GM11168 (cell line): Measurements from ENCODE around the gene ANKRD13A.
"Not testable (repeated sequence)": the region's sequence is repeated elsewhere in the genome, so short reads cannot be mapped to it uniquely, and the experiment has no call there.

Experiments
- in situ Hi-C: fragments of 300-500 bp; cut with MboI; formaldehyde crosslinking; loops from one replicate; pipeline ENCODE4 v1.12.0; 2022; ENCODE audit warnings: low sequenced_read_pairs; ENCODE audit not compliant: unreplicated experiment

The ANKRD13A gene

DNA sequence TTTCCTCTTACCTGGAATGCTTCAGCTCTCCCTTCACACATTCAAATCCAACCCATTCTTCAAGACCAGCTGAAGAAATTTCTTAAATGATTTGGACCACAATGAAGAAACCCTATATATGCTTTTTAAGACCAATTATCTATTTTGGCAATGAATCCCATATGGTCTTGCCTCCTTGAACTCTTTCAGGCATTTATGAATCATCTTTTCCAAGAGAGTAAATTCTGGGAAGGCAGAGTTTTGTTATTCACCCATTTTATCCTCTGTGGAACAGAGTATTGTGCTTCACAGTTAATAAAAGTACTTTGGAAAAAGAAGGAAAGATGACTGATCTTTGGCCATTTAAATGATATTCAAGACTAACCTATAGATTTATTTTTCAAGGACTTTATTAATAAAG is 17.0 kb upstream of the ANKRD13A start:
- in situ Hi-C loops, result no loop called here

DNA sequence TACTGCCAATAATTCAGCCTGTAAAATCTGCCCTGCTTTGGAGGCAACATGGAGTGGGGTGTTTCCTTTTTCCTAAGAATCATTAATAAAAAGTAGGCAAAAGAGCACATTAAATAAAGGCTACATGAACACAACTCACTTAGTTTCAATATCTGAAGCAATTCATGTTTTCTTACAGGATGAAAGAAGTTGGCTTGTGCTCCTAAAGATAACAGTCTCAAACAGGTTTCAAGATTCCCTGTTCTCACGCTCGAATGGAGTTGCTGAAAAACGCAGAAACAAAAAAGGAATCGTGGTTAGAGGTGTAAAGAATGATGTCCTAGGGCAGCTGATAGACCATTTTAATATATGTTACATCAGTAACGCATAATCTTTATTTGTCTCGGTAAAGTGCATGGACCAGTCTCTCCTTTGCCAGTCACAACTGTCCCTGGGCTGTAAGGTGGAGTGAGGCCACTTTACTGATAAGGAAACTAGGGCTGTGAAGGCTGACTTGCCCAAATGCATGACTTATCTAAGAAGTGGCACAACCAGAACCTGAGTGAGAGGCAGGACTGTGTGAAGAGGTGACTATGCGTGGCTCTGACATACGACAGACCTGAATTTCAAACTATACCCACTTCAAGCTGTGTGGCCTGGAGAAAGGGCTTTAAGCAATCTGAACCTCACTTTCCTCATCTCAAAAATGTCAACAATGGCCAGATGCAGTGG is 15.6 kb upstream of the ANKRD13A start:
- in situ Hi-C loops, result no loop called here

DNA sequence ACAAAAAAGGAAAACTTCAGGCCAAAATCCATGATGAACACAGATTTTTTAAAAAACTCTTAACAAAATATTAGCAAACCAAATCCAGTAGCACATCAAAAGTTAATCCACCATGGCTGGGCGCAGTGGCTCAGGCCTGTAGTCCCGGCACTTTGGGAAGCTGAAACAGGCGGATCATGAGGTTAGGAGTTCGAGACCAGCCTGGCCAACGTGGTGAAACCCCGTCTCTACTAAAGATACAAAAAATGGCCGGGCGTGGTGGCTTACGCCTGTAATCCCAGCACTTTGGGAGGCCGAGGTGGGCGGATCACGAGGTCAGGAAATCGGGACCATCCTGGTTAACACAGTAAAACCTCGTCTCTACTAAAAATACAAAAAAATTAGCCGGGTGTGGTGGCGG is 13.0 kb upstream of the ANKRD13A start:
- in situ Hi-C loops, result not testable (repeated sequence)

DNA sequence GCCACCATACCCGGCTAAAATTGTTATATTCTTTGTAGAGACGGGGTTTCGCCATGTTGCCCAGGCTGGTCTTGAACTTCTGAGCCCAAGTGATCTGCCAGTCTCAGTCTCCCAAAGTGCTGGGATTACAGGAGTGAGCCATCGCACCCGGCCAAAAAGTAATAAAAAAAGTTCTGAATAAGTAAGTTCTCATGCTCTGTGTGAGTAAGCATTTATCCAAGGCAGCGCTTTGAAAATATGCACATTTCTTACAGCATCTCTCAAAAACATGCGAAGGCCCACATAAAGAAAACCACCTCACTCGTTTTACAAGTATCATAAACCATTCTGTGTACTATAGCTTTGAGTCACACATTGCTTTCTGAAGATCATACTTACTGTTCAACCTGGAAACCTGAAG is 11.6 kb upstream of the ANKRD13A start:
- in situ Hi-C loops, result no loop called here

DNA sequence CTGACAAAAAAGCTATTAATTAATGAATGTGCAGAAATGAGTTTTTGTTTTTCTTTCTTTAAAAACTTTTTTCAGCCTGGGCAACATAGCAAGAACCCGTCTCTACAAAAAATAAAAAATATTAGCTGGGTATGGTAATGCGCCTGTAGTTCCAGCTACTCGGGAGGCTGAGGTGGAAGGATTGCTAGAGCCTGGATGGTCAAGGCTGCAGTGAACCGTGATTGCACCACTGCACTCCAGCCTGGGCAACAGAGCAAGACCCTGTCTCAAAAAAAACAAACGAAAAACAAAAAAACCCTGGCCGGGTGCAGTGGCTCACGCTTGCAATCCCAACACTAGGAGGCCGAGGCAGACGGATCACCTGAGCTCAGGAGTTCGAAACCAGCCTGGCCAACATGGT is 11.0 kb upstream of the ANKRD13A start:
- in situ Hi-C loops, result no loop called here

DNA sequence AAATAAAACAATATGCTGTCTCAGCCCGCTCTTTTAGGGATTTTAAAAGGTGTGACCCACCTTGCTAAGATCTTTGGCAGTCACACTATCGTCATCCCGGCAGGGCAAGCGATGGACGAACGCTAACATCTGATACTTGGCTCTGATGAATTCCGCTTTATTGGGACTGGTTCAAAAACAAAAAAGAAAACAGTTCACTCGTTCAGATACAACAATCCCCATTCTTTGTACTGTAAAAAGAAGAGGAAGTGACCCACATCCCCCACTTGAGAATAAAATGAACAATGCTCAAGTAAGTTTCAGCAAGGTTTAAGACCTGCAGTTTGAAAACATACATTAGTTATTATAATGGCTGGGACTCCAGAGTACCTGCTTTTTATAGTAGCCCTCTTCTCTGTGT is 10.3 kb upstream of the ANKRD13A start:
- in situ Hi-C loops, result no loop called here

DNA sequence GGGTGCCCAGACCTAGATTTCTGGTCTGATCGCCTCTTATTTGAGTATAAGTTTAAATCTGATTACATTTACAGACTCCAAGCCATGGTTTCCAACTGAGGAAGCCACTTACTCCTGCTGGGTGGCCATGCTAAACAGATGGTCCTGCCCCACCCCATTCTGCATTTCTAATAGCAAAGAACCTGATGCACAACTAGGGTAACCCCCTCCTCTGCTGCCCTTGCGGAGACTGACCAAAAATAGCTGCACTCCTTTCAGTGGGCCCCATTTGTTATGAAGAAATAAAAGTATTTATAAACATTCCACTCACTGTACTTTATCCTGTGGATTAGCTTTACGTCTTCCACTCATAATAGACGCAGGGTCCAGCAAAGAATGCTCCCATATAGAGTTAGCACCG is 9.8 kb upstream of the ANKRD13A start:
- in situ Hi-C loops, result no loop called here

DNA sequence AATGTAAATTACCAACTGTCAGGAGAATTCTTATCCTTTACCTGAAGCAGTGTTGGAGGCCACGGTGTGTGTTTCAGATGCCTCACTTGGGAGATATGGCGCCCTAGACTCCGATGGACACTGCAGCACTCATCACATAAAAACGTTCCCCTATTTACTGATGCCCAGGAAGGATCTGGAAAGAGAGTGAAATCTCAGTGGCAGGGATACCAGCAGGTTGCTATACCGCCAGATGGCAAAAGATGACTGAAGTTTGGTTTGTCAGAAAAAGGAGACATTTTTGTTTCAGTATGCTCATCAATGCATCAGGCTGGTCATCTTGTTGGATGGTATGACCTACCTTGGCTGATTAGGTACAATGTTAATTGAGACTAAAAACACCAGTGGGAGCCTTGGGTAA is 7.6 kb upstream of the ANKRD13A start:
- in situ Hi-C loops, result no loop called here

DNA sequence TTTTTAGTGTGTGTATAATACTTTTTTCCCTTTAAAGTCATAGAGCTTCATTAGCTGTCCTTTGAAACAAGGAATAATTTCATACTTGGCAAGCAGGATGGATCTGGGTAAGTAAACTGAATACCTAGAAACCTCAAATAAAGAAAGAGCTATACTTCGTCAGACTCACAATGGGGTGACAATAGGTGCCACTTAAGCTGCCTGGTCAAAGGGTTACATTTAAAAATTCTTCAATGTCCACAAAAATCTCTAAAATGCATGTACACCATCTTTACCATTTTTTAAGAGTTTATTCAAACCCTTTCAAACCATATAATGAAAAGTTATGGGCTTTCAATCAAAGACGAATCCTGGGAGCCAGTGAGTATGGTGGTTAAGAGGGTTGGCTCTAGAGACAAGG is 6.1 kb upstream of the ANKRD13A start:
- in situ Hi-C loops, result no loop called here

DNA sequence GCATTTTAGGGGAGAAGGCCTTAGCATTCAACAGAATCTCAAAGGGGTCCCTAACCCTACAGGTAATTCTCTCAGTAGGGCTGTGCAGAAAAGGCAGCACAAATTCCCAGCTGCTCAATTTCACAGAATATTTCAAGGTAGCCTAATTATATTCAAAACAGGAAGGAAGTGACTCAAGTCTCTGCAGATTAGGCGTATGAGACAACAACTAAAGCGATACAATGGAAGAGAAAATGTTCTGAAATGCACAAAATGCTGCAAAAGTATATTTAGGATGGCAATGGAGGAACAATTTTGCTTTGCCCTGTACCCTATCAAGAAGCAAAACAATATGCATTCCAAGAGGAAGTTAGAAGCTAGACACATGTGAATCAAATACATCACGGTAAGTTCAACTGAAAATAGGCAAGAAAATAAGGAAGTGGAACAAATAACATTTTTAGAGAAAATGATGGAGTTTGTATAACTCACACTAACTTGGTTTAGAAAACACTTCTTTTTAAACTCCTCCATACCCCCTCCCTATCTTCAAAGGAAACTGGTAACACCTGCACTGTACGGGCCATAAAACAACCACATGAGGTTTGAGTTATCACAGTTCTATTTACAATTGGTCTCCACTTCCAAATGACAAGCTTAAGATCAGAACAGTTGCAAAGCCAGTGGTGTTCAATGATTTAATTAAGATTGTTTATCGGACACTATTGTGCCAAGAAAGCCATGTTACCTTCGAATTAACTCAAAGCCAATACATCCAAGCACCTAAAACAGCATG is 4.6 kb upstream of the ANKRD13A start:
- in situ Hi-C loops, result no loop called here

DNA sequence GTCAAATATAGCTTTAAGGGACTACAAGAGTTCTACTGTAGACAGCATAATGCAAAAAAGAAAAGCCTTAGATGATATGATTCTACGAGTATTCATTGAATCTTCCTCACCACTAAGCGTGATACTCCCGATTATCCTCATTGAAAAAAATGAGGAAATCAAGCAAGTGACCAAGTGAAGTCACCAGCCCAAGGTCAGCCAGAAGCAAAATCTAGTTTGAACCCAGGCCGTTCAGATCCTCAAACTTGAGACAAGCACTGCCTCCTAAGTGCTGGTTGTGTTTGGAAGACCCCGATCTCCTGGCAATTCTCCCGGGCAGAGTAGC is 3.9 kb upstream of the ANKRD13A start:
- in situ Hi-C loops, result no loop called here

DNA sequence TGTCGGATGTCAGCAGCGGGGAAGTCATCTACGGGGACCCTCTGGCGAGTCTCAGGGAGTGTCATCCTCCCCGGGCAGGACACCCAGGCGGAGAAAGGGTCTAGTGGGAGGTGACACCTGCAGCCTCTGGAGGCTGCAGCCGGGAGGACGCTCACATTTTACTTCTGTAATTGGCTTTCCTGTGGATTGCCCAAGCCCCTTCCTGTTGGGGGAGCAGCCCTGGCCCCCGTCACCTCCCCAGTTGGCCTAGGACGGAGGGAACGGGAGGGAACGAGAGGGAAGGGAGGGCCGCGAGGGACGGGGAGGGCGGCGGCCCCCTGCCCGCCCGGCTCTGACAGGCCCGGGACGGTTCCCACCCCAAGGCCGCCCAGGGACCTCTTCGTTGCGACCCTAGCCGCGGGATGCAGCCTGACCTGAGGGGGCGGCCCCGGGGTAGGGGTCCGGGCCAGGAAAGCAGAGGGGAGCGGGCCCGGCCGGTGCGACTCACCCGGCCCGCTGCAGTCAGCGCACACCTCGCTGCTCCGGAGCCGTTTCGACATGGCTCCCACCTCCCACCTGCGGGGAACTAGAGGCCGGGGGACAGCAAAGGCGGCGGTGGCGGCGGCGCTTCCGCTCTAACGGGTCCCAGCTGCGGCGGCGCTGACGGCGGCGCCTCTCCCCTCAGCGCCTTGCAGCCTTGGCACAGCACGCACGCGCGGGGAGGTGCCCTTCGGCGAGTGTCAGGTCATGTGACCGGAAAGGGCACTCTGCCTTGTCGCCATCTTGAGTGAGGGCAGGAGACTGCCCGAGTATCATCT is 3.3 kb upstream of the ANKRD13A start, which contains the start of gene GIT2:
Gene GIT2 (minus strand): TSS at position 683 of the 797 bp plus-strand sequence. CDS start 144 bp downstream, at position 539.
- in situ Hi-C loops, result no loop called here

DNA sequence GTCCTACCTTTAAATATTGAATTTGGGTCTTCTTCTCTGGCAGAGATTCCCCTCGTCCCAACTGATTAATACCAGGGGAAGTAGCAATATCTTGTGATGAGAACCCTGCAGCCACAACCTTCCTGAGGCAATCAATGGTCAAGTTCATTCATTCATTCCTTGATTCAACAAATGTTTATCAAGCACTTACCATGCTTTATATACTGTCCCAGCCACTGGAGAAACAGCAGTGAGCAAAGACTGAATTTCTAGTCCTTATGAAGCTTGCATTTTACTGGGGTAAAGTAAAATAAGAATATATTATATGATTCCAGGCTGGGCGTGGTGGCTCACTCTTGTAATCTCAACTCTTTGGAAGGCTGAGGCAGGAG is 2.8 kb upstream of the ANKRD13A start:
- in situ Hi-C loops, result no loop called here

DNA sequence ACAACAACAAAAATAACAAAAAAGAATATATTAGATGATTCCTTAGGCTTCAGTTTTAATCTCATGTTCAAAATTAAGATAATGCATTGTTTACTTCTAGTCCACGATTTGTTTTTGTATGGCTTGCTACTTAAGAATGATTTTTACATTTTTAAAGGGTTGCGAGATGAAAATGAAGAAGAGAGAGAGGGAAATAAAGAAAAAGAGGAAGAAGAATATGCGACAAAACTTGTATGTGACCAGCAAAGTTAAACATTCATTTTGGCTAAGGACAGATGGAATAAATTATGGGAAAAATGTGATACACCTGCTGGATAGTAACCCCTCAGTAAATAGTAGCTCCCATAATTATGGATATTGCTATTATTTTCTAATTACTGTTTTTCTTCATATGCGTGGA is 1.8 kb upstream of the ANKRD13A start:
- in situ Hi-C loops, result no loop called here

DNA sequence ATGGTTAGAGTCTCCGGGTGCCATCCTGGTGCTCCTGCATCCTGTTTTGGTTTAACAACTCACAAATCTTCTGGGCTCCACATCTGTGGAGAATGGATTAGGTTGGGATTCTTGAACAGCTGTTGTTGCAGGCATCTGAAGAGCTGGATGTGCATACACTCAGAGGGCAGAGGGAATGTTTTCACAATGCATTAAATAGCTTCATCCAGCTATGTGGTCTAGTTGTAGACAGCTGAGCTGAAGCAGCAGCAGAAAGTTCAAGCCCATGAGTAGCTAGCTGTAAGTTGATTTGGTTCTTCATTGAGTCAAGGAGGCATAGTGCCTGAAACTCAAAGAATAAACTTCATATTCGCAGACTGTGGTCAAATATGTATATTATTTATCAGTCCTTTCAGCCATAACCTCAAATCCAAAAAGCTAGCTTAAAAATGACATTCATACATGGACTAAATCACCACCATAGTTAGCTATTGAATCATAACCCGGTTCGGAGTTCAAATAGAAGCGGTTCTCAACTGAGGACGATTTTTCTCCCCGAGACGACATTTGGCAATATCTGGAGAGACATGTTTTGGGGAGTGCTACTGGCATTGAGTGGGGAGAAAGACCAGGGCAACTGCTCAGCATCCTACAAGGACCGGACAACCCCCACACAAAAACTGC is 858 bp upstream of the ANKRD13A start:
- in situ Hi-C loops, result no loop called here

DNA sequence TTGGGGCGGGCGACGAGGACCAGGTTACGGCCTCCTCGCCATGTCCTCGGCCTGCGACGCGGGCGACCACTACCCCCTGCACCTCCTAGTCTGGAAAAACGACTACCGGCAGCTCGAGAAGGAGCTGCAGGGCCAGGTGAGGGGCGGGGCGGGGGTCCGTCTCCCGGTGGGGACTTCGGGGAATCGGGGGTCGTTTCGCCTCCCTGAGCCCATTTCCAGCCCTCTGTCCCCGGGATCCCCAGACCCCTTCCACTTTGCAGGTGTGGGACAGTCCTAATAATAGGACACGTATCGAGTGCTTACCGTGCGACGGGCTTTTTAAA is 380 bp downstream of the ANKRD13A start:
- in situ Hi-C loops, result no loop called here

DNA sequence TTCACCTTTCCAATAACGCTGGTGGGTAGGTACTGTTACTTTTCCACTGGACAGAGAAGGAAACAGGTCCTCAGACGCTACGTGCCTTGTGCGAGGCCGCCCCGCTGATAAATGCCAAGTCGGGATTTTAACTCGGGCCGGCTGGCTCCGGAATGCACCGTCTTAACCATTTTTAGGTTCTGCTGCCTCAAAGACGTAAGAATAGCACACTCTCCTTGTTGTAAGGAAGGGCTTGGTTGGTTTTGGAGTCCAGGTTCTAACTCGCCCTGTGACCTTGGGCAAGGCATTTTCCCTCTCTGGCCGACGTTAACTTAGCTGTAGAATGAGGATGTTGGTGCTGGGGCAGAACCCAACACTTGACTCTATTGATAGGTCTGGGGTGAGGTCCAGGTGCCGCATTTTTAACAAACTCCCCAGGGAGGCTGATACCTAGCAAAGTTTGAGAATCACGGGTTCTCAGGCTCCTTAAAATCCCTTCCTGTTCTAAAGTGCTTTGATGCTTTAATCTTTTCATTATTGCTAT is 814 bp downstream of the ANKRD13A start:
- in situ Hi-C loops, result no loop called here

DNA sequence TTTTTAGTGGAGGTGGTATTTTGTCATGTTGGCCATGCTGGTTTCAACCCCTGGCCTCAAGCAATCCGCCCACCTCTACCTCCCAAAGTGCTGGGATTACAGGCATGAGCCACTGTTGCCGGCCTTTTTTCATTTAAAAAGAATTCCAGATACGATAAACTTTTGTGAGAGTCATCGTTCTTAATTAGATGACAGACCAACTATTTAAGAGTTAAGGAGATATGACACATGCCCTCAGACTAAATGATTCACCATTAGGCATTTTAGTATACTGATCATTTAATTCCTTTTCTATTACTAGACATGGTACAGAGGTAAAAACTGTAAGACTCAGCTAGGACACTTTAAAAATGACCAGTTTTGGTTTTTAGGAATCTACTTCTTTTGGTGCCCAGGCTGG is 2.4 kb downstream of the ANKRD13A start:
- in situ Hi-C loops, result no loop called here

DNA sequence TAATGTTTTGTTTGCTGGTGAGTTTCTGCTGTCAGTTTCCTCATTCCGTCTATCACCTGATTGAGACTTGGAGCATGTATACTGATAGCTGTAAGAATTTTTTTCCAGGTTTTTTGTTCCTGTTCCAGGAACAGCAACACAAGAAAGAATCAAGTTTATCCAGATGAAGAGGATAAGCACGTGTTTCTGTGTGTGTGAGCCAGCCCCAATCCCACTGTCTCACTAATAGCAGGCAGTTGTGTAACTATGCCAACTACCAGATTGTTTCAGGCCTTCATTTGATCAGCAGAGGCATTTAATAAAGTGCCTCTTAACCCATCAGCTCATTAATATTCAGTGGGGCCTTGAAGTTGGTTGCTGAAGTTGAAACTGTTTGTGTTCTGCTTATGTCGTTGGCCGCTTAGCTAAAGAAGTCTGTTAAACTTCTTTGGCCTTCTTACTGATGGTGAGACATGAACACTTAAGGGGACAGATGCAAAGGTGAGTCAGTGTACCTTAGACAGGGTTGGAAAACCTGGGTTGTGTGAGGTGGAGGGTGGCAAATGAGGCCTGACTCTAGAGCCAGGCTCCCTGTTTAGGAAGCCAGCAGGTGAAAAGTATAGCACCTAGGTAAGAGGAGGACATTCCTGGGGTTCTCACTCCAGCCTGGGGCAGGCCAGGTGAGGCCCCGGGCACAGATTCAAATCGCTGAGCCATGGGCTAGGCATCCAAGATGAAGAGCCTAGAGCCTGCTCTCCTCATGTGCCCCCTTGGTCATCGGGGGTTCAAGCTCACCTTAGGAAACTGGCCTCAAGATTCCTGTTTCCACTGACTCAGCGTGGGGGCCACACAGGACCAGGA is 3.7 kb downstream of the ANKRD13A start:
- in situ Hi-C loops, result no loop called here

DNA sequence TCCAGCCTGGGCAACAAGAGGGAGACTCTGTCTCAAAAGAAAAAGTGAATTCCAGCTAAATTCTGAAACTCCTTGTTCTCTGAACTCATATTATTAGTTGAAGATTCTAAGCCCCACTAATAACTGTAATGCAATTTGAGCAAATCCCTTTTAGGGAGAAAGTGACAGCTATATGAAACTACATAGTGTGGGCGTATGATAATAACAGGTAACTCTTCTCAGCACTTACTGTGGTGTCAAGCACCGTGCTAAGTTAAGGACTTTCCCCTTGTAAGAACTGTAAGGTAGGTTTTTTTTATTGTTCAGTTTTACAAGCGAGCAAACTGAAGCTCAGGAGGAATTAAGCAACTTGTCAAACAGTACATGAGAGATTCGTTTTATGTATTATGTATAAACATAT is 5.4 kb downstream of the ANKRD13A start:
- in situ Hi-C loops, result no loop called here
